DOHH2 (cell line): ENCODE data around the gene FAM120C.

Source experiments
- EZH2phosphoT487 ChIP-seq: fragments of 200-600 bp; sonication (generic); IDR thresholded peaks from 2 replicates; pipeline ENCODE4 v1.6.1; 2017; ENCODE audit warnings: borderline replicate concordance, mild to moderate bottlenecking, antibody characterized with exemption, low read length, moderate library complexity, mixed read lengths
- TF ChIP-seq, protein P1 (sequence below): fragments of 200-600 bp; sonication (generic); IDR thresholded peaks from one replicate; pipeline ENCODE4 v1.5.1; 2014; ENCODE audit warnings: antibody characterized with exemption, mild to moderate bottlenecking, low read depth, low read length; ENCODE audit not compliant: poor library complexity, severe bottlenecking

DNA sequence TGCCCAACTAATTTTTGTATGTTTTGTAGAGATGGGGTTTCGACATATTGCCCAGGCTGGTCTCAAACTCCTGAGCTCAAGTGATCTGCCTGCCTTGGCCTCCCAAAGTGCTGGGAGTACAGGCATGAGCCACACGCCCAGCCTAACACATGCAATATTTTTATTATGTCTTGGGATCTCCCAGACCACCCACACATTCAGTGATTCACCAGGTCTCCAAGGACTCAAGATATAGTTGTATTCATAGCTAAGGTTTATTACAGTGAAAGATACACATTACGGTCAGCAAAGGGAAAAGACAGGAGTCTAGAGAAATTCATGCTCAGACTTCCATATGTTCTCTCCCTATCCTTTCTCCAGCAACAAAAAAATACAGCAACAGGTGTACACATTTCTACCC is 25.5 kb upstream of the FAM120C start:
- TF ChIP-seq, protein P1, sequence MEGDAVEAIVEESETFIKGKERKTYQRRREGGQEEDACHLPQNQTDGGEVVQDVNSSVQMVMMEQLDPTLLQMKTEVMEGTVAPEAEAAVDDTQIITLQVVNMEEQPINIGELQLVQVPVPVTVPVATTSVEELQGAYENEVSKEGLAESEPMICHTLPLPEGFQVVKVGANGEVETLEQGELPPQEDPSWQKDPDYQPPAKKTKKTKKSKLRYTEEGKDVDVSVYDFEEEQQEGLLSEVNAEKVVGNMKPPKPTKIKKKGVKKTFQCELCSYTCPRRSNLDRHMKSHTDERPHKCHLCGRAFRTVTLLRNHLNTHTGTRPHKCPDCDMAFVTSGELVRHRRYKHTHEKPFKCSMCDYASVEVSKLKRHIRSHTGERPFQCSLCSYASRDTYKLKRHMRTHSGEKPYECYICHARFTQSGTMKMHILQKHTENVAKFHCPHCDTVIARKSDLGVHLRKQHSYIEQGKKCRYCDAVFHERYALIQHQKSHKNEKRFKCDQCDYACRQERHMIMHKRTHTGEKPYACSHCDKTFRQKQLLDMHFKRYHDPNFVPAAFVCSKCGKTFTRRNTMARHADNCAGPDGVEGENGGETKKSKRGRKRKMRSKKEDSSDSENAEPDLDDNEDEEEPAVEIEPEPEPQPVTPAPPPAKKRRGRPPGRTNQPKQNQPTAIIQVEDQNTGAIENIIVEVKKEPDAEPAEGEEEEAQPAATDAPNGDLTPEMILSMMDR = no peak
- TF ChIP-seq EZH2phosphoT487 = no peak
